KOPT-K1 (cell line): ENCODE results near the gene DMAC1.

Experiments used
- H3K27ac ChIP-seq: fragments of 200-600 bp; sonication (generic); 2 replicates; pipeline ENCODE4 v1.5.1; 2016; ENCODE audit warnings: antibody characterized with exemption, mild to moderate bottlenecking, low read depth, low read length; ENCODE audit not compliant: poor library complexity, severe bottlenecking
- H3K36me3 ChIP-seq: fragments of 200-600 bp; sonication (generic); 2 replicates; pipeline ENCODE4 v1.5.1; 2017; ENCODE audit warnings: antibody characterized with exemption, mild to moderate bottlenecking, low read length, moderate library complexity; ENCODE audit not compliant: insufficient read depth
- H3K9me3 ChIP-seq: fragments of 200-600 bp; sonication (generic); 2 replicates; pipeline ENCODE4 v1.5.1; 2017; ENCODE audit warnings: antibody characterized with exemption, low read length, mild to moderate bottlenecking; ENCODE audit not compliant: insufficient read depth, poor library complexity, severe bottlenecking

Gene DMAC1

GRCh38 chr9:7799234-7799943 is at the start of gene DMAC1:
TSS of gene DMAC1 (minus strand) at chr9:7799778. CDS start at chr9:7799734, 44 bp downstream.
- H3K27ac ChIP-seq: peak within 1 kb of the TSS; percentile 97
- no peaks in the 10 kb centered on the region for H3K9me3 ChIP-seq
- H3K36me3 ChIP-seq: peaks cover 35% of the 10 kb centered on the region

DNA sequence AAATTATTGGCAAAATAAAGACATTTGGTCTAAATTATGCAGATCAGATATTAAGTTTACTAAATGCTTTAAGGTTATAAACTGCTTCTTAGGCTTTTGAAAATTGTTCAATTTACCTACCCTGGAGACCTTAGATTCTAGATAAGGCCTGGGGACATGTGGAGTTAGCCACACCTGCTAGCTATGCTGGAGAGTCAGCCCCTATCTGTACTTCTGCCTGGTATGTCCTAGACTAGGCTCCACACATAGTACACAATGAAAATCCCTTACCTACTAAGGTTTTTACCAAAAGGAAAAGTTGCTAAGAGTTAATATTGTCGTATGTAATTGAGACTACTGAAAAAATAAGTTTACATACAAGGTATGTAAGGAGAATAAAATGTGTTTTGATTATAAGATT is 49.8 kb upstream of the DMAC1 start:
- H3K36me3 ChIP-seq: no peaks in the 10 kb centered on the region
- H3K9me3 ChIP-seq: peaks cover 9% of the 10 kb centered on the region
- H3K27ac ChIP-seq: no peak overlapping the region

GRCh38 chr9:7848498-7848897 is 48.9 kb upstream of the DMAC1 start:
- no peak overlapping the region for H3K27ac ChIP-seq
- peaks cover 12% of the 10 kb centered on the region for H3K9me3 ChIP-seq
- H3K36me3 ChIP-seq: no peaks in the 10 kb centered on the region

GRCh38 chr9:7844242-7844641 is 44.7 kb upstream of the DMAC1 start:
- no peak overlapping the region for H3K27ac ChIP-seq
- H3K36me3 ChIP-seq: no peaks in the 10 kb centered on the region
- H3K9me3 ChIP-seq: peaks cover 12% of the 10 kb centered on the region

GRCh38 chr9:7841831-7842230 is 42.3 kb upstream of the DMAC1 start:
- Histone ChIP-seq H3K36me3 (no peaks in the 10 kb centered on the region), H3K9me3 (peaks cover 17% of the 10 kb centered on the region), H3K27ac (no peak overlapping the region)

DNA sequence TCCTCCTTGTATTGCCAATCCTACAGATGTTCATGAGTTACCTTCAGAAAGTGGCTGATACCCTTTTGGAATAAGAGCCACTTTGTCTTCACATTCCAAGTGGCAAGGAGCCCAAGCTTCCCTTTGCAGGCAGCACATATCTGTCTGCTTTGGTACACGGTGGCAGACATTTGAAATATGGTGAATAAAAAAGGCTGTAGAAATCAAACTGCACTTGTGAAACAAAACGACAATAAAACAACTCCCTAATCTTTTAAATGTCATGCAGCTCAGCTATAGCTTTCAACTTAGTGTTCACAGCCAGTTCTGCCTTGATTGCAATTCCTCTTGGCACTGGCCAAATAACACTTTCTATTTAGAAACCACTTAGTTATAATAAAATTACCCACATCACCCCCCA is 35.0 kb upstream of the DMAC1 start:
- no peaks in the 10 kb centered on the region for H3K36me3 ChIP-seq
- H3K27ac ChIP-seq: no peak overlapping the region
- peaks cover 5% of the 10 kb centered on the region for H3K9me3 ChIP-seq

DNA sequence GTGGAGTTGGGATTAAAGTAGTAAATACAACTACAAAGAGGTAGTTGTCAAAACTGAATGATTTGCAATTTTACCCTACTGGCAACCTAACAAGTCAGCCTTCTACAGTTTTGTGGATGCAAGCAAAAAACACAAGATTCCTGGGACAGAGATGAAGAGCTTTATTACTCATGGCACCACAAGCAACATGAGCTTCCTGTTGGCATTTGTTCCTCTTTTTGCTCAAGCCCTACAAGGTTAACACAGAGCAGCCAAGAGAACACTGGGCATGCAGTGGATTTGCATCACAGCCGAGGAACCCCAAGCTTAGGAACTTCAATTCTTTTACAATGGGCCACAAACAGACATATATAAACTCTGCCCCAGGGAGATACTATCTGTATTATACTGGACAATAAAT is 28.8 kb upstream of the DMAC1 start:
- no peaks in the 10 kb centered on the region for H3K9me3 ChIP-seq
- no peaks in the 10 kb centered on the region for H3K36me3 ChIP-seq
- H3K27ac ChIP-seq: no peak overlapping the region

DNA sequence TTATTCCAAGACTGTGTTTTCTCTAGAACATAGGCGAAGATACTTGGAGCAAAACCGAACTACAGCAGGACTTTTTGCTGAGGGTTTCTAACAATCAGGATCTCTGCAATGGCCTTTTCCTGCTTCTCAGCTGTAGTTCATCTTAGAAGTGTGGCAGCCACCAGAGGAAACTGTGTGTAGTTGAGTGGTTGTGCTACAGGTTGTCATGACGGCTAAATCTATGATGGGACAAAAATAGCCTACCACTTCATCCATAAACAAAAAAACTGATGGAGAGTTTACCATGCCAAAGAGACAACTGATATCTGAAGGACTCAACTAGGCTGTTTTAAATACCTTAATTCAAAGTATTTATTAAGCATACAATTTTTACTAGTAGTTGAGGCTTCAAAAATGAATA is 28.2 kb upstream of the DMAC1 start:
- H3K27ac ChIP-seq: no peak overlapping the region
- no peaks in the 10 kb centered on the region for H3K9me3 ChIP-seq
- H3K36me3 ChIP-seq: no peaks in the 10 kb centered on the region

GRCh38 chr9:7827056-7827455 is 27.5 kb upstream of the DMAC1 start:
- no peak overlapping the region for H3K27ac ChIP-seq
- no peaks in the 10 kb centered on the region for H3K9me3 ChIP-seq
- H3K36me3 ChIP-seq: no peaks in the 10 kb centered on the region

DNA sequence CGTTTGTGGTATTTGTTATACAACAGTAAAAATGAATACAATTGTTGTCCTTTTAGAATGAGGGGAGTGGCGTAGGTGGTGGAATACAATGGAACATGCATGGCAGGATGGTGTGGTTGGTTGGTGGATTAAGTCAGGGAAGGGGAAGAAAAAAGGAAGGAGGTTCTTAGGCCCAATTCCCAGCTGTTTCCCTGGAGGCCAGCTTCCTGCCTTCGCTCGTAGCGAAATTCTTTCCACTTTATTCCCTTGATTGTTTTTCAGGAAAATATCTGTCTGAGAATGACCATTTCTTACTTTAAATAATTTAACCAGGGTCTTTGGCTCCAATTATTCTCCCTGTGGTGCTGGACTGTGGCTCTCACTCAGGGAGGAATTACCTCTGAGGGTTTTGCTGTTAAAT is 24.1 kb upstream of the DMAC1 start:
- Histone ChIP-seq H3K27ac (no peak overlapping the region), H3K9me3 (no peaks in the 10 kb centered on the region), H3K36me3 (no peaks in the 10 kb centered on the region)

DNA sequence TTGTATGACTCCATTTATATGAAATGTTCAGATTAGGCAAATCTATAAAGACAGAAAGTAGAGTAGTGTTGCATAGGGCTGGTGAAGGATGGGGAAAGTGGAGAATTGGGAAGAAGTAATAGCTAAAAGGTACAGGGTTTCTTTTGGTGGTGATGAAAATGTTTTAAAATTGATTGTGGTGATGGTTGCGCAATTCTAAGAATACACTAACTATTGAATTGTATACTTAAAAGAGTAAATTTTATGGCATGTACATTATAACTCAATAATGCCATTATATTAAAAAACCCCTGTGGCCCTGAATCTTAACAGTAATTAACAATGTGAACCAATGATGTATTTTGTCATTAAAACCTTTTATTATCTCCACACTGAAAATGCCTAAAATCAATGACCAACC is 20.4 kb upstream of the DMAC1 start:
- no peaks in the 10 kb centered on the region for H3K36me3 ChIP-seq
- no peak overlapping the region for H3K27ac ChIP-seq
- no peaks in the 10 kb centered on the region for H3K9me3 ChIP-seq

- H3K9me3 ChIP-seq: no peaks in the 10 kb centered on the region
- no peak overlapping the region for H3K27ac ChIP-seq
- H3K36me3 ChIP-seq: no peaks in the 10 kb centered on the region
Measured at GRCh38 chr9:7816021-7816420, 16.4 kb upstream of the DMAC1 start.

DNA sequence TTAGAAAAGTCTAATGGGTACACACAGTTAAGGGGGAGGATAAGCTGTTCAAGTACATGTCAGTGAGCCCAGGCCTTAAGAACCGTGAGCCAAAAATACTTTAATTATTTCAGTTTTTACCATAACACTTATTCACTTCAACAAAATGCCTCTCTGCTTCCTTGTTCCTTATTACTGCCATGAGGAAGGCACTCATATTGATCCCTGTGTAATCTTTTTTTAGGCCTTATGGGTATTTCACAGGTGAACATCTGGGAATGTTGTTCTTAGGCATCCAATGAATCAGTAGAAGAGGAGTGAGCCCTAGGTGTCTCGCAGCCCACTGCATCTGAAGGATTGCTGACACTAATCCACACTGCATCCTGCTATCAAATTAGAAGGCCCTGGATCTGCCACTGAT is 13.5 kb upstream of the DMAC1 start:
- Histone ChIP-seq H3K9me3 (no peaks in the 10 kb centered on the region), H3K27ac (no peak overlapping the region), H3K36me3 (no peaks in the 10 kb centered on the region)

GRCh38 chr9:7811677-7812076 is 12.1 kb upstream of the DMAC1 start:
- Histone ChIP-seq H3K36me3 (no peaks in the 10 kb centered on the region), H3K27ac (no peak overlapping the region), H3K9me3 (no peaks in the 10 kb centered on the region)

DNA sequence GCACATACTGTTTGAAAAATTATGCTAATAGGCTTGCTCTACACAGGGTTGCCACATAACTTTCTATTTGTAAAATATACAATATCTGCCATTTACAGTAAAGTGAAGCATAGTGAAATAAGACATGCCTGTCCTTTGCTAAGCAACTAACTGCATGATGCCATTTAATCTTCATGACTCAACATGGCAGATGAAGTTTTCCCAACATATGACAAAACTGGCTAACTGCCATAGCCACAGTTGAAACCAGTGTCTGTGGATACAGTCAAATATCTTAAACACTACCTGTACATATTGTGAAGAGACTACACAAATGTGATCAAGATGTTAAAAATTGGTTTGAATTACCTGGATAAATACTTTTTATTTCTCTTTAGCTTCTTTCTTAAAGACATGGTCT is 3.1 kb upstream of the DMAC1 start:
- Histone ChIP-seq H3K36me3 (peaks cover 2% of the 10 kb centered on the region; the same call in 1 of the 2 replicates), H3K9me3 (no peaks in the 10 kb centered on the region), H3K27ac (no peak overlapping the region)

GRCh38 chr9:7799944-7800285 is 337 bp upstream of the DMAC1 start:
- Histone ChIP-seq H3K9me3 (no peaks in the 10 kb centered on the region), H3K36me3 (peaks cover 29% of the 10 kb centered on the region), H3K27ac (peak overlapping the region; percentile 97)
